ENCODE results near the gene CRTC2.

CRTC2 gene

GRCh38 chr1:153970346-153970745 is 11.9 kb upstream of the CRTC2 start:
- no peak for DNase-seq

GRCh38 chr1:153968972-153969371 is 10.6 kb upstream of the CRTC2 start:
- DNase-seq, result no peak

DNA sequence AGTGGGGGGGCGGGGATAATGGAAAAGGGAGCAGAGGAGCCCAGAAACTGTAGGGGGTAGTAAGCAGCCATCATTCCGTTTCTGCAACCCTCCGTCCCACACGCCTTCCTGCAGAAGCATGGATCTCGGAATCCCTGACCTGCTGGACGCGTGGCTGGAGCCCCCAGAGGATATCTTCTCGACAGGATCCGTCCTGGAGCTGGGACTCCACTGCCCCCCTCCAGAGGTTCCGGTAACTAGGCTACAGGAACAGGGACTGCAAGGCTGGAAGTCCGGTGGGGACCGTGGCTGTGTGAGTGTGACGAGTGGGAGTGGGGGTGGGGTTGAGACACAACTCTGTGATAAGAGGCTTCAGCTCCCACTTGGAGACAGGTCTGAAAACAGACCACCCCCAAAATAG is 10.0 kb upstream of the CRTC2 start:
- DNase-seq, result no peak

DNA sequence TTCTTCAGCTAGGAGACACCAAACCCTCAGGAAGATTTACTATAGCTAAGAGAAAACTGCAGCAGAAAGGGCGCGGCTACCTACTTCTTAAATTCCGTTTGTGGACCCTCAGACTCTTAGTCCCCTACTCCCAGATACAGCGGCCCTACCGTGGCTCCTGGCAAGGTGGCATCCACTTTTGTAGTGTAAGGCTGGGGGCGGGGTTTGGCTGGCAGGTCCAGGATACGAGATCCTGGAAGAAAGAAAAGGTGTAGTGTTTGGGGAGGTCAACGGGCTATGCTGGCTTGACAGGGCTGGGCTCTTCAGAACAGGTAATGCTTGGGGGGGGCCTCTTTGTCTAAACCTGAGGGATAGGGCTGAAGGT is 9.6 kb upstream of the CRTC2 start:
- DNase-seq, result no peak

GRCh38 chr1:153967107-153967999 is 8.9 kb upstream of the CRTC2 start, which contains the start of gene CREB3L4:
Gene CREB3L4 (plus strand): TSS chr1:153967902. CDS start chr1:153968526, 624 bp downstream.
- peak; percentile 93 for DNase-seq

DNA sequence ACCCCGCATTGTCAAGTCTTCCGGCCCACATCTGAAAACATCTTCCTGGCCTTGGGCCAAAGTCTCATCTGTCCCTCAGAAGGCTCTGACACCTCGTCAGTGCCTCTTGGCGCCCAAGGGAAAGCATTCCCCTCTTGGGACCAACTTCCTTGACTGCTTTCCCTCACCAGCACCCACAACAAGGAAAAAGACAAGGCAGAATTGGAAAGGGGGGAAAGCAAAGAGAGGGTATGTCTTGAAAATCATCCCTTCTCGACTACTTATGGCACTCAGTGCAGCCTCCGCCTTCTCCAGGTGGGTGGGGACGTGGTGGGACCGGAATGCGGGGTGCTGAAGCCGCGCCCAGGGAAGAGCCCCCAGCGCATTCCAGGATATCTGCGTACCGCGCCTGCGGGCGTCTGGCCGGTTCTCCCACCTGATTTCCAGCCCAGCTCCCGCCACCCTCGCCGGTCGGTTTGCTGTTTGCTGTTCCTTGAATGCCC is 5.5 kb upstream of the CRTC2 start:
- no peak for DNase-seq

DNA sequence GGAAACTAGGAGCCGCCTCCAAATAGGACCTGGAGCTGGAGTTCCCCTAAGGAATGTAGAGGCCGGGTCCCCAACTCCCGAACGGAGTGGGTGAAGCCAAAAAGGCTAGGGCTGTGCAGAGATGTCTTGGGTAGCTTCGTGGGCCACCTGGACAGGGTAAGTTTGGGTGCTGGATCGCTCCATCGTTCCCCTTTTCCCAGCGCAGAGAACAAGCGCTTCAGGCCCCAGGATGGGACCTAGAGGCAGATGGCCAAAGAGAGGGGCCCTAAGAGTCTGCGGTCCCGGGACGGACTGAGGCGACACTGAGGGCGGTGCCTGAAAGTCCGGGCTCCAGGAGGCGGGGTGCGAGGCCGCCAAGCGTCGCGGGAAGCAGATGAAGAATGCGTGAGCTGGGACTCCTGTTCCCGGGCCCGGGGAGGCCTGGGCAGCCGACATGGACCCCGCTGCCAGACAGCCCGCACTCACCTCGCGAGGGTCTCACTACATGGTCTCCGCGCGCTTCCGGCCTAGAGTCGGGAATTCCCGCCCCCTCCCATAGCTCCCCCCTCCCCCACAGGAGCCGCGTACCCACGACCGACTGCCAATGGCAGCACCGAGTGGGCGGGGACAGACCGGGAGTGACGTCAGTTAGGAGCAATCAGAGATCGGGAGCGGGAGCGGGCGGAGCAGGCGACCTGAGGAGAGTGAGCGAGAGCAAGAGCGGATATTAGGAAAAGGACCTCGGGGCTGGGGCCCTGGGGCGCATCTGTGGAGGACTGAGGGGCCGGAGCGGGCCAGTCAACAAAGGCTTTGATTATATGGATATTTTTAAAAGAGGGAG is 4.8 kb upstream of the CRTC2 start, which contains the start of gene SLC39A1:
SLC39A1 (minus strand) TSS at position 508 of the 820 bp plus-strand sequence. CDS start 822 bp downstream, outside the sequence.
- peak; percentile 95 for DNase-seq

GRCh38 chr1:153962088-153963029 is 3.9 kb upstream of the CRTC2 start:
- no peak for DNase-seq

GRCh38 chr1:153961421-153961820 is 3.0 kb upstream of the CRTC2 start:
- DNase-seq, result no peak

GRCh38 chr1:153960206-153960605 is 1.8 kb upstream of the CRTC2 start:
- DNase-seq, result no peak

DNA sequence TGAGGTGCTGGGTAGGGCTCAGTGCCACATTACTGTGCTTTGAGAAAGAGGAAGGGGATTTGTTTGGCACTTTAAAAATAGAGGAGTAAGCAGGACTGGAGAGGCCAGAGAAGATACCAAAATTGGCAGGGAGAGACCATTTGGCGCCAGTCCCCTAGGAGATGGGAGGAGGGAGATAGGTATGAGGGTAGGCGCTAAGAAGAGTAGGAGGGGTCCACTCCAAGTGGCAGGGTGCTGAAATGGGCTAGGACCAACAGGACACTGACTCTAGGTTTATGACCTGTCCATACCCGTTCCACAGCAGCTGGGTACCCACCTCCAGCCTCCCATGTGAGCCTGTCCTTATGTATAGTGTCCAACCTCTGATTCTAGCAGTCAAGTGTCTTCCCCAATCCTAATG is 1.0 kb upstream of the CRTC2 start:
- no peak for DNase-seq

GRCh38 chr1:153958961-153959260 is 499 bp upstream of the CRTC2 start:
- no peak for DNase-seq

DNA sequence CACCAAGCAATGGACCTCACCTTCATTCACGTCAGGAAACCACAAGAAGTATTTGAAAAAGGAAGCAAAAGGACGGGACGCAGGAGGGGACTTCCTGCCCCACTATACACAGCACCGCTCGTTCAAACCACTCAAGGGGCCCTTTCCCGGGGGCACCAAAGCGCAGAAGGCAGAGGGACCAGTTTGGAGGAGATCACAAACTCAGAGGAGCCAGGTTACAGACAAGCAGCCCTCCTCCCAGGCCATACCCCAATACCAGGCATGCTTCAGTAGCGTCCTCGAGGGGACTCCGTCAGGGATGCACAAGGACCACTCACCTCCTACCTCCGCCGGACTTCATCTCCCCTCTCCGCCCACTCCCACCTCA is 685 bp downstream of the CRTC2 start:
- peak; percentile 69 for DNase-seq

- DNase-seq, result no peak
Observed at GRCh38 chr1:153956997-153957715, 1.3 kb downstream of the CRTC2 start.

GRCh38 chr1:153954826-153955225 is 3.6 kb downstream of the CRTC2 start:
- DNase-seq, result no peak

DNA sequence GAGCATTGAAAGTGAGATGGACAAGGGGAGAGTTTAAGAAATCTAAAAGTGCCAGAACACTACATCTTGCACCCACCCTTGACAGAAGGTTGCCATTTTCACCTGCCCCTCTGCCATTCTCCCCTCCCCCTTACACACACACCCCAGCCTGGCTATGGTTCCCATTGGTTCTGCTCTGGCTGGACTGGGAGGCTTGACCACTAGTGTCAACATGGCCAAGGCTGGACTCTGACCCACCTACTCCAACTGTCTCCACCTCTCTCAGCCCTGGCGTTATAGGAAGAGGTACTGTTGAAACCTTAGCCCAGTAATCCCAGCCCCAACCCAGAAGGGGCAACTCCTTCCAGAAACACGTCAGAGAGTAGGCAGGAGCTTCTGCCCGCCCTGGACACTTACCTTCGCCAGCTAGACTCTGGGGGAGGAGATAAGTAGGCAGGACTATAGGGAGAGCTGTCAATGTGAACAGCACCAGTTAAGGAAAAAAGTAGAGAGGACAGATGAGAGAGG is 4.5 kb downstream of the CRTC2 start:
- DNase-seq, result no peak

- no peak for DNase-seq
Observed at GRCh38 chr1:153951801-153952200, 6.6 kb downstream of the CRTC2 start.

DNA sequence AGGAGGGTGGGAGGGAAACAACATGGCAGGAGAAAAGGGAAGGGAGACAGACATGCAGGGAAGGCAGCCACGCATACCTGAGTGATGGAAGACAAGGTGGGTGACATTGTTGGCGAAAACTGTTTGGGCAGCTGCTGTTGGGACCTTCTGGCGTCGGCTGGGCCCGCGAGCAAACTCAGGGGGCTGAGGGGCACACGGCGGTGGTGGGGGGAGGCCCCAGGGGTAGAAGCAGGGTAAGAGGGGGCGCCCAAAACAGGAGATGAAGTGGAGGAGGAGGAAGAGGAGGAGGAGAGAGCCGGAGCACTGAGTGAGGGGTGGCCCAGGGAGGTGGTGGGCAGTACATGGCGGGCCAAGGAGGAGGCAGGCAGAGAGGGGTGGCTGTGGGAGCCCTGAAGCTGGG is 7.2 kb downstream of the CRTC2 start:
- DNase-seq, result no peak

DNA sequence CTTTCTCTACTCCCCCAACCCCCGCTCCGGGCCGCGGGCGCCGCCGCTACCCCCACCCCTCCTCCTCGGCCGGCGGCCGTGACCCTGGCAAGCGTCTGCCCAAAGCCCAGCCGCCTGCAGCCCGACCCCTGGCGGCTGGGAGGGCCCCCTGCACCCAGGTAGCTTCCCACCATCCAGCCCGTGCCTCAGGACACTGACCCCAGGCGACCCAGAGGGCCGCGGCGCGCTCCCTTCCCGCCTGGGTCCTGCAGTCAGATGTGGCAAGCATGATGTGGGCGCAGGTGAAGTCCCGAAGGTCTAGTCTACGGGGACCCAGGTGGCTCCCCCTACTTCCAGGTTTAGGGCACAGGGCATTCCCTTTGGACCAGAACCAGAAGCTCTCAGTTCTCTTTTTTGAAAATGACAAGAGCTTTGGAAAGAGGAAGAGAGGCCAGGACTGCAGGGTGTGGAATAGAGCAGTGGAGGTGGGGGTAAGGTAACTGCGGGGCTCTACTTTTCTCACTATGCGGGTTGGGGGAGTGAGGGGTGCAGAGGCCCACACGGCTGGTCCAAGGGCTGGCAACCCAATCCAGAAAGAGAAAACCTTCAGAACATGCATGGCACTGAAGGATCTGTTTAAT is 11.7 kb downstream of the CRTC2 start, which contains the start of gene DENND4B:
DENND4B (minus strand) TSS at position 97 of the 620 bp plus-strand sequence. CDS start 2,344 bp downstream, outside the sequence.
- peak; percentile 78 for DNase-seq

- peak; percentile 85 for DNase-seq
Observed at GRCh38 chr1:153945795-153946621, 12.4 kb downstream of the CRTC2 start.
